Activated T-cell treated with anti-CD3 and anti-CD28 coated beads, Interleukin-2, amount 50 U/mL, for 4 hours (primary cell): Measurements from ENCODE around the gene TMCC2. TPM values are rescaled to one million over a fixed set of nuclear protein-coding genes. Genes with fewer than 3 reads are reported as not detected.
"Not testable (repeated sequence)": the region's sequence is repeated elsewhere in the genome, so short reads cannot be mapped to it uniquely, and the experiment has no call there.

Experiments used
- ATAC-seq, 2 donors: fragments of 200-7000 bp; cut with Tn5 transposase; one replicate each; pipeline ENCODE4 v1.10.0; 2021
- DNase-seq: peaks from one replicate; pipeline ENCODE4 v3.0.0-alpha.2; 2020
- H3K27me3 Mint-ChIP-seq: one replicate; pipeline ENCODE4 v1.8.0; 2021; ENCODE audit warnings: low read depth, mixed read lengths
- H3K36me3 Mint-ChIP-seq: one replicate; pipeline ENCODE4 v1.8.0; 2022; ENCODE audit warnings: mixed read lengths; ENCODE audit not compliant: insufficient read depth
- H3K4me1 Mint-ChIP-seq: one replicate; pipeline ENCODE4 v1.8.0; 2021; ENCODE audit warnings: low read depth, mixed read lengths
- H3K4me3 Mint-ChIP-seq: one replicate; pipeline ENCODE4 v1.8.0; 2021; ENCODE audit warnings: mild to moderate bottlenecking, moderate library complexity, mixed read lengths
- H3K9me3 Mint-ChIP-seq: one replicate; pipeline ENCODE4 v1.8.0; 2021; ENCODE audit warnings: mixed read lengths
- total RNA-seq, 3 donors: library from RNA; stranded (reverse); gene quantifications; one replicate each; pipeline ENCODE4 v1.2.1, GENCODE V29; 2021

TMCC2 gene
- total RNA-seq, 3 donors from 2014 or later = 7.8 to 13.6 (median 11.5) TPM

GRCh38 chr1:205225901-205226765 lies 1.6 kb upstream of the TMCC2 start:
- no peaks in the 10 kb centered on the region for H3K36me3 Mint-ChIP-seq
- ATAC-seq (no peak), DNase-seq (no peak)
- H3K4me3 Mint-ChIP-seq = no peak overlapping the region
- H3K4me1 Mint-ChIP-seq = peaks cover 20% of the 10 kb centered on the region
- H3K9me3 Mint-ChIP-seq = no peaks in the 10 kb centered on the region
- peaks cover 14% of the 10 kb centered on the region for H3K27me3 Mint-ChIP-seq

- peaks cover 14% of the 10 kb centered on the region for H3K27me3 Mint-ChIP-seq
- no peaks in the 10 kb centered on the region for H3K36me3 Mint-ChIP-seq
- DNase-seq = no peak
- peak overlapping the region; percentile 74 for H3K4me3 Mint-ChIP-seq
- H3K4me1 Mint-ChIP-seq = peaks cover 20% of the 10 kb centered on the region
- ATAC-seq = no peak
- H3K9me3 Mint-ChIP-seq = no peaks in the 10 kb centered on the region
These were observed 720 bp upstream of the TMCC2 start for GRCh38 chr1:205226868-205227583.

- H3K4me1 Mint-ChIP-seq = peaks cover 23% of the 10 kb centered on the region
- peaks cover 12% of the 10 kb centered on the region for H3K27me3 Mint-ChIP-seq
- ATAC-seq = peak; percentile 23 to 26
- no peak for DNase-seq
- H3K9me3 Mint-ChIP-seq = no peaks in the 10 kb centered on the region
- H3K36me3 Mint-ChIP-seq = no peaks in the 10 kb centered on the region
- H3K4me3 Mint-ChIP-seq = peak overlapping the region; percentile 92
These were observed 361 bp downstream of the TMCC2 start for GRCh38 chr1:205228093-205228521.

- Mint-ChIP-seq H3K9me3 (no peaks in the 10 kb centered on the region), H3K36me3 (no peaks in the 10 kb centered on the region), H3K4me1 (peaks cover 26% of the 10 kb centered on the region), H3K27me3 (peaks cover 10% of the 10 kb centered on the region), H3K4me3 (peak overlapping the region; percentile 92)
- ATAC-seq = peak; percentile 60 to 67
- DNase-seq = peak; percentile 60
These were observed 1.7 kb downstream of the TMCC2 start for GRCh38 chr1:205229399-205229871.

GRCh38 chr1:205229916-205230700 lies 2.4 kb downstream of the TMCC2 start:
- peaks cover 26% of the 10 kb centered on the region for H3K4me1 Mint-ChIP-seq
- no peaks in the 10 kb centered on the region for H3K9me3 Mint-ChIP-seq
- H3K27me3 Mint-ChIP-seq = peaks cover 10% of the 10 kb centered on the region
- no peak for DNase-seq
- no peaks in the 10 kb centered on the region for H3K36me3 Mint-ChIP-seq
- peak overlapping the region; percentile 92 for H3K4me3 Mint-ChIP-seq
- ATAC-seq = no peak

GRCh38 chr1:205230982-205231381 lies 3.2 kb downstream of the TMCC2 start:
- ATAC-seq = no peak
- Mint-ChIP-seq H3K36me3 (no peaks in the 10 kb centered on the region), H3K4me1 (peaks cover 26% of the 10 kb centered on the region), H3K4me3 (no peak overlapping the region), H3K27me3 (peaks cover 8% of the 10 kb centered on the region), H3K9me3 (no peaks in the 10 kb centered on the region)
- no peak for DNase-seq

GRCh38 chr1:205232127-205232820 lies 4.5 kb downstream of the TMCC2 start:
- peaks cover 26% of the 10 kb centered on the region for H3K4me1 Mint-ChIP-seq
- H3K4me3 Mint-ChIP-seq = no peak overlapping the region
- no peaks in the 10 kb centered on the region for H3K36me3 Mint-ChIP-seq
- no peaks in the 10 kb centered on the region for H3K27me3 Mint-ChIP-seq
- H3K9me3 Mint-ChIP-seq = no peaks in the 10 kb centered on the region
- DNase-seq (no peak), ATAC-seq (no peak)

- H3K4me1 Mint-ChIP-seq = peaks cover 30% of the 10 kb centered on the region
- no peak for ATAC-seq
- no peak overlapping the region for H3K4me3 Mint-ChIP-seq
- H3K9me3 Mint-ChIP-seq = no peaks in the 10 kb centered on the region
- no peaks in the 10 kb centered on the region for H3K27me3 Mint-ChIP-seq
- H3K36me3 Mint-ChIP-seq = no peaks in the 10 kb centered on the region
- DNase-seq = no peak
These were observed 5.2 kb downstream of the TMCC2 start for GRCh38 chr1:205232945-205233397.

GRCh38 chr1:205233986-205234385 lies 6.2 kb downstream of the TMCC2 start:
- not testable (repeated sequence) for H3K9me3 Mint-ChIP-seq, ATAC-seq, H3K27me3 Mint-ChIP-seq, H3K36me3 Mint-ChIP-seq, H3K4me3 Mint-ChIP-seq, DNase-seq
- H3K4me1 Mint-ChIP-seq = peaks cover 30% of the 10 kb centered on the region

GRCh38 chr1:205235951-205236350 lies 8.2 kb downstream of the TMCC2 start:
- H3K36me3 Mint-ChIP-seq = no peaks in the 10 kb centered on the region
- no peaks in the 10 kb centered on the region for H3K9me3 Mint-ChIP-seq
- ATAC-seq (no peak), DNase-seq (no peak)
- no peak overlapping the region for H3K4me3 Mint-ChIP-seq
- H3K27me3 Mint-ChIP-seq = no peaks in the 10 kb centered on the region
- peaks cover 22% of the 10 kb centered on the region for H3K4me1 Mint-ChIP-seq

GRCh38 chr1:205236526-205236925 lies 8.8 kb downstream of the TMCC2 start:
- H3K27me3 Mint-ChIP-seq = no peaks in the 10 kb centered on the region
- DNase-seq (no peak), ATAC-seq (no peak)
- no peaks in the 10 kb centered on the region for H3K9me3 Mint-ChIP-seq
- peaks cover 22% of the 10 kb centered on the region for H3K4me1 Mint-ChIP-seq
- H3K4me3 Mint-ChIP-seq = no peak overlapping the region
- H3K36me3 Mint-ChIP-seq = no peaks in the 10 kb centered on the region

- Mint-ChIP-seq H3K4me1 (peaks cover 22% of the 10 kb centered on the region), H3K27me3 (no peaks in the 10 kb centered on the region), H3K36me3 (no peaks in the 10 kb centered on the region), H3K4me3 (no peak overlapping the region), H3K9me3 (no peaks in the 10 kb centered on the region)
- DNase-seq = no peak
- no peak for ATAC-seq
These were observed 9.3 kb downstream of the TMCC2 start for GRCh38 chr1:205236951-205237475.
